Stimulated activated CD4-positive, alpha-beta T cell treated with anti-CD3 and anti-CD28 coated beads, Interleukin-12 subunit alpha, Interleukin-12 subunit beta, amount 100 ng/mL, for 4 hours (primary cell): Measurements from ENCODE around the gene ALOX12.
A peak's percentile ranks its signal among the peaks of the same experiment; 100 is the strongest.
"Not testable (repeated sequence)": the region's sequence is repeated elsewhere in the genome, so short reads cannot be mapped to it uniquely, and the experiment has no call there.

Experiments used
- DNase-seq: peaks from one replicate; pipeline ENCODE4 v3.0.0-alpha.2; 2020

ALOX12 gene

GRCh38 chr17:6995500-6996255 is at the start of gene ALOX12:
ALOX12 (plus strand) TSS chr17:6996049; CDS start chr17:6996118, 69 bp downstream.
- DNase-seq = no peak

- DNase-seq = no peak
Observed at GRCh38 chr17:6947745-6948144, 48.1 kb upstream of the ALOX12 start.

GRCh38 chr17:6948562-6948961 is 47.3 kb upstream of the ALOX12 start:
- DNase-seq = no peak

- no peak for DNase-seq
Observed at GRCh38 chr17:6948976-6949375, 46.9 kb upstream of the ALOX12 start.

GRCh38 chr17:6950938-6951337 is 44.9 kb upstream of the ALOX12 start:
- not testable (repeated sequence) for DNase-seq

- DNase-seq = no peak
Observed at GRCh38 chr17:6953689-6954088, 42.2 kb upstream of the ALOX12 start.

- no peak for DNase-seq
Observed at GRCh38 chr17:6959700-6960099, 36.1 kb upstream of the ALOX12 start.

- no peak for DNase-seq
Observed at GRCh38 chr17:6969323-6969726, 26.5 kb upstream of the ALOX12 start.

- DNase-seq = no peak
Observed at GRCh38 chr17:6970992-6971391, 24.9 kb upstream of the ALOX12 start.

- DNase-seq = not testable (repeated sequence)
Observed at GRCh38 chr17:6979440-6979839, 16.4 kb upstream of the ALOX12 start.

GRCh38 chr17:6981426-6981825 is 14.4 kb upstream of the ALOX12 start:
- DNase-seq = no peak

GRCh38 chr17:6985266-6985665 is 10.6 kb upstream of the ALOX12 start:
- DNase-seq = no peak

GRCh38 chr17:6986676-6987075 is 9.2 kb upstream of the ALOX12 start:
- DNase-seq = no peak

- no peak for DNase-seq
Observed at GRCh38 chr17:6989779-6990178, 6.1 kb upstream of the ALOX12 start.

- not testable (repeated sequence) for DNase-seq
Observed at GRCh38 chr17:6993613-6994056, 2.2 kb upstream of the ALOX12 start.

- no peak for DNase-seq
Observed at GRCh38 chr17:6994118-6994598, 1.7 kb upstream of the ALOX12 start.

GRCh38 chr17:6994666-6995256 is 1.1 kb upstream of the ALOX12 start:
- DNase-seq = no peak

- DNase-seq = no peak
Observed at GRCh38 chr17:6996256-6997011, 585 bp downstream of the ALOX12 start.

GRCh38 chr17:6997171-6997570 is 1.3 kb downstream of the ALOX12 start:
- DNase-seq = no peak

GRCh38 chr17:6998855-6999508 is 3.1 kb downstream of the ALOX12 start:
- no peak for DNase-seq

GRCh38 chr17:7001318-7001961 is 5.6 kb downstream of the ALOX12 start:
- DNase-seq = peak; percentile 39

- DNase-seq = no peak
Observed at GRCh38 chr17:7002288-7003047, 6.6 kb downstream of the ALOX12 start.
